HCT116 (cell line): ENCODE results near the gene OR8G1.
"Not testable (repeated sequence)": the region's sequence is repeated elsewhere in the genome, so short reads cannot be mapped to it uniquely, and the experiment has no call there.

Experiments
- CEBPB ChIP-seq: IDR thresholded peaks from 2 replicates; pipeline ENCODE4 v1.6.1; 2012; ENCODE audit warnings: low read depth
- EGR1 ChIP-seq: IDR thresholded peaks from 2 replicates; pipeline ENCODE4 v1.6.1; 2012; ENCODE audit warnings: low read depth
- EZH2 ChIP-seq: fragments of 200-600 bp; sonication (generic); IDR thresholded peaks from 2 replicates; pipeline ENCODE4 v1.6.1; 2017; ENCODE audit warnings: antibody characterized with exemption, mixed run types
- EZH2phosphoT487 ChIP-seq: fragments of 200-600 bp; IDR thresholded peaks from 2 replicates; pipeline ENCODE4 v1.6.1; 2018; ENCODE audit warnings: antibody characterized with exemption, borderline replicate concordance
- POLR2A ChIP-seq: IDR thresholded peaks from 2 replicates; pipeline ENCODE4 v1.7.0; 2011; ENCODE audit warnings: borderline replicate concordance; ENCODE audit not compliant: insufficient read depth, insufficient read length; ENCODE audit errors: extremely low read depth
- POLR2AphosphoS5 ChIP-seq: IDR thresholded peaks from 2 replicates; pipeline ENCODE4 v1.6.1; 2011; ENCODE audit warnings: mild to moderate bottlenecking, low read depth, low read length, moderate library complexity
- RAD21 ChIP-seq: IDR thresholded peaks from 2 replicates; pipeline ENCODE4 v1.6.1; 2012; ENCODE audit warnings: low read depth, mild to moderate bottlenecking
- YY1 ChIP-seq: IDR thresholded peaks from 2 replicates; pipeline ENCODE4 v1.6.1; 2011; ENCODE audit warnings: low read length, low read depth, moderate library complexity, mild to moderate bottlenecking; ENCODE audit not compliant: insufficient replicate concordance; ENCODE audit errors: extremely low read depth
- ZNF274 ChIP-seq: fragments of 200-500 bp; sonication (Bioruptor generic); IDR thresholded peaks from 2 replicates; pipeline ENCODE4 v1.6.1; 2014; ENCODE audit warnings: mild to moderate bottlenecking, low read depth, low read length, inconsistent platforms
- TF ChIP-seq, protein P1 (sequence below), 3 experiments: fragments of 200-600 bp in 1 of 3; sonication (generic) in 1 of 3; IDR thresholded peaks in 2 of 3; conservative IDR thresholded peaks in 1 of 3; 2 replicates each; pipeline ENCODE4 v1.5.1; 2012 to 2017; ENCODE audit warnings: low read depth in 2 of 3, low read length in 2 of 3, antibody characterized with exemption in 1 of 3, borderline replicate concordance in 1 of 3, control low read depth in 1 of 3, mild to moderate bottlenecking in 1 of 3, mixed read lengths in 1 of 3, mixed run types in 1 of 3, moderate library complexity in 1 of 3; ENCODE audit not compliant: insufficient read depth in 1 of 3
- TF ChIP-seq, protein P2 (sequence below): IDR thresholded peaks from 2 replicates; pipeline ENCODE4 v1.6.1; 2012
- TF ChIP-seq, protein P3 (sequence below): IDR thresholded peaks from 2 replicates; pipeline ENCODE4 v1.6.1; 2012; ENCODE audit warnings: low read depth

DNA sequence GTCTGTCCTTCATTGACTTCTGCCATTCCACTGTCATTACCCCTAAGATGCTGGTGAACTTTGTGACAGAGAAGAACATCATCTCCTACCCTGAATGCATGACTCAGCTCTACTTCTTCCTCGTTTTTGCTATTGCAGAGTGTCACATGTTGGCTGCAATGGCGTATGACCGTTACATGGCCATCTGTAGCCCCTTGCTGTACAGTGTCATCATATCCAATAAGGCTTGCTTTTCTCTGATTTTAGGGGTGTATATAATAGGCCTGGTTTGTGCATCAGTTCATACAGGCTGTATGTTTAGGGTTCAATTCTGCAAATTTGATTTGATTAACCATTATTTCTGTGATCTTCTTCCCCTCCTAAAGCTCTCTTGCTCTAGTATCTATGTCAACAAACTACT is 9.0 kb downstream of the OR8G1 start:
- not testable (repeated sequence) for TF ChIP-seq EZH2phosphoT487, RAD21, EZH2, POLR2AphosphoS5, ZNF274, CEBPB, YY1, POLR2A, EGR1
- TF ChIP-seq, protein P1, sequence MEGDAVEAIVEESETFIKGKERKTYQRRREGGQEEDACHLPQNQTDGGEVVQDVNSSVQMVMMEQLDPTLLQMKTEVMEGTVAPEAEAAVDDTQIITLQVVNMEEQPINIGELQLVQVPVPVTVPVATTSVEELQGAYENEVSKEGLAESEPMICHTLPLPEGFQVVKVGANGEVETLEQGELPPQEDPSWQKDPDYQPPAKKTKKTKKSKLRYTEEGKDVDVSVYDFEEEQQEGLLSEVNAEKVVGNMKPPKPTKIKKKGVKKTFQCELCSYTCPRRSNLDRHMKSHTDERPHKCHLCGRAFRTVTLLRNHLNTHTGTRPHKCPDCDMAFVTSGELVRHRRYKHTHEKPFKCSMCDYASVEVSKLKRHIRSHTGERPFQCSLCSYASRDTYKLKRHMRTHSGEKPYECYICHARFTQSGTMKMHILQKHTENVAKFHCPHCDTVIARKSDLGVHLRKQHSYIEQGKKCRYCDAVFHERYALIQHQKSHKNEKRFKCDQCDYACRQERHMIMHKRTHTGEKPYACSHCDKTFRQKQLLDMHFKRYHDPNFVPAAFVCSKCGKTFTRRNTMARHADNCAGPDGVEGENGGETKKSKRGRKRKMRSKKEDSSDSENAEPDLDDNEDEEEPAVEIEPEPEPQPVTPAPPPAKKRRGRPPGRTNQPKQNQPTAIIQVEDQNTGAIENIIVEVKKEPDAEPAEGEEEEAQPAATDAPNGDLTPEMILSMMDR (IDR thresholded peaks at IDR 0.05 in 2 of 3, conservative IDR thresholded peaks at IDR 0.05 in 1 of 3; ENCODE audit: borderline replicate concordance in 1 of 3, insufficient read depth in 1 of 3, low read depth in 2 of 3, low read length in 2 of 3) = not testable (repeated sequence)
- TF ChIP-seq, protein P2, sequence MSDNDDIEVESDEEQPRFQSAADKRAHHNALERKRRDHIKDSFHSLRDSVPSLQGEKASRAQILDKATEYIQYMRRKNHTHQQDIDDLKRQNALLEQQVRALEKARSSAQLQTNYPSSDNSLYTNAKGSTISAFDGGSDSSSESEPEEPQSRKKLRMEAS = not testable (repeated sequence)
- TF ChIP-seq, protein P3, sequence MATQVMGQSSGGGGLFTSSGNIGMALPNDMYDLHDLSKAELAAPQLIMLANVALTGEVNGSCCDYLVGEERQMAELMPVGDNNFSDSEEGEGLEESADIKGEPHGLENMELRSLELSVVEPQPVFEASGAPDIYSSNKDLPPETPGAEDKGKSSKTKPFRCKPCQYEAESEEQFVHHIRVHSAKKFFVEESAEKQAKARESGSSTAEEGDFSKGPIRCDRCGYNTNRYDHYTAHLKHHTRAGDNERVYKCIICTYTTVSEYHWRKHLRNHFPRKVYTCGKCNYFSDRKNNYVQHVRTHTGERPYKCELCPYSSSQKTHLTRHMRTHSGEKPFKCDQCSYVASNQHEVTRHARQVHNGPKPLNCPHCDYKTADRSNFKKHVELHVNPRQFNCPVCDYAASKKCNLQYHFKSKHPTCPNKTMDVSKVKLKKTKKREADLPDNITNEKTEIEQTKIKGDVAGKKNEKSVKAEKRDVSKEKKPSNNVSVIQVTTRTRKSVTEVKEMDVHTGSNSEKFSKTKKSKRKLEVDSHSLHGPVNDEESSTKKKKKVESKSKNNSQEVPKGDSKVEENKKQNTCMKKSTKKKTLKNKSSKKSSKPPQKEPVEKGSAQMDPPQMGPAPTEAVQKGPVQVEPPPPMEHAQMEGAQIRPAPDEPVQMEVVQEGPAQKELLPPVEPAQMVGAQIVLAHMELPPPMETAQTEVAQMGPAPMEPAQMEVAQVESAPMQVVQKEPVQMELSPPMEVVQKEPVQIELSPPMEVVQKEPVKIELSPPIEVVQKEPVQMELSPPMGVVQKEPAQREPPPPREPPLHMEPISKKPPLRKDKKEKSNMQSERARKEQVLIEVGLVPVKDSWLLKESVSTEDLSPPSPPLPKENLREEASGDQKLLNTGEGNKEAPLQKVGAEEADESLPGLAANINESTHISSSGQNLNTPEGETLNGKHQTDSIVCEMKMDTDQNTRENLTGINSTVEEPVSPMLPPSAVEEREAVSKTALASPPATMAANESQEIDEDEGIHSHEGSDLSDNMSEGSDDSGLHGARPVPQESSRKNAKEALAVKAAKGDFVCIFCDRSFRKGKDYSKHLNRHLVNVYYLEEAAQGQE = not testable (repeated sequence)
